Measurements from ENCODE around the gene CUL2. TPM values are rescaled to one million over a fixed set of nuclear protein-coding genes. Genes with fewer than 3 reads are reported as not detected.

CUL2 gene
- total and polyA plus RNA-seq, 2 experiments from 2014 or later = 17.2 to 38.3 TPM

GRCh38 chr10:35096312-35096711 lies 6.2 kb upstream of the CUL2 start:
- no peak overlapping the region for H2AFZ ChIP-seq
- DNase-seq (ENCODE audit: low spot score) (no peak), ATAC-seq (no peak)
- TF ChIP-seq REST (IDR thresholded peaks at IDR 0.05; ENCODE audit: unreplicated experiment) (no peak), STAT1 (IDR thresholded peaks at IDR 0.05; ENCODE audit: unreplicated experiment) (no peak), CTCF (conservative IDR thresholded peaks at IDR 0.05; ENCODE audit: low read depth in 2 of 2) (no peak), ZNF331 (CRISPR knock-in tag; IDR thresholded peaks at IDR 0.05; ENCODE audit: low read depth) (no peak), EZH2 (IDR thresholded peaks at IDR 0.05; ENCODE audit: low read depth, unreplicated experiment) (no peak), ZNF462 (CRISPR knock-in tag; IDR thresholded peaks at IDR 0.05) (no peak), CREB1 (CRISPR knock-in tag; IDR thresholded peaks at IDR 0.05; ENCODE audit: low read depth) (no peak), JUNB (IDR thresholded peaks at IDR 0.05; ENCODE audit: unreplicated experiment) (no peak)
- no peak overlapping the region for H3K4me3 Mint-ChIP-seq
- no peaks in the 10 kb centered on the region for H3K9me2 ChIP-seq (ENCODE audit: insufficient read depth)
- no peaks in the 10 kb centered on the region for H3K4me1 ChIP-seq (ENCODE audit: insufficient read depth)
- peaks cover 1% of the 10 kb centered on the region; the same call in 2 of the 3 replicates for H3K4me1 Mint-ChIP-seq
- no peaks in the 10 kb centered on the region for H3F3A ChIP-seq (replicated peaks; ENCODE audit: low read depth)
- H3K4me2 ChIP-seq = no peak overlapping the region
- no peak overlapping the region for H3K27ac ChIP-seq (ENCODE audit: low read depth)
- no peaks in the 10 kb centered on the region for H3K79me2 ChIP-seq (replicated peaks; ENCODE audit: insufficient read depth)
- H3K36me3 ChIP-seq (ENCODE audit: insufficient read depth) = no peaks in the 10 kb centered on the region; the same call in 1 of the 2 replicates
- H3K27ac Mint-ChIP-seq = no peak overlapping the region
- H3K4me3 ChIP-seq = no peak overlapping the region
- peaks cover 11% of the 10 kb centered on the region for H3K9me3 Mint-ChIP-seq
- no peaks in the 10 kb centered on the region for H4K20me1 ChIP-seq (replicated peaks; ENCODE audit: insufficient read depth)
- H3K27me3 ChIP-seq (ENCODE audit: insufficient read depth) = no peaks in the 10 kb centered on the region
- H3K36me3 Mint-ChIP-seq (ENCODE audit: low read depth) = no peaks in the 10 kb centered on the region
- H3K27me3 Mint-ChIP-seq (ENCODE audit: insufficient read depth, low read depth, poor library complexity) = no peaks in the 10 kb centered on the region

Data from GM23338 (cell line).